Stimulated activated CD4-positive, alpha-beta T cell treated with anti-CD3 and anti-CD28 coated beads, TNF-alpha, amount 100 ng/mL, for 4 hours (primary cell): ENCODE results near the gene TMEM125.

Experiments used
- DNase-seq, 3 experiments: peaks; one replicate each; pipeline ENCODE4 v3.0.0-alpha.2; 2020; ENCODE audit warnings: low read depth in 3 of 3

The TMEM125 gene

GRCh38 chr1:43247256-43247921 is 22.4 kb upstream of the TMEM125 start:
- DNase-seq: no peak

GRCh38 chr1:43250351-43250761 is 19.4 kb upstream of the TMEM125 start:
- no peak for DNase-seq

- DNase-seq: no peak
Observed at GRCh38 chr1:43251024-43251423, 18.8 kb upstream of the TMEM125 start.

- DNase-seq: no peak
Observed at GRCh38 chr1:43252225-43252624, 17.6 kb upstream of the TMEM125 start.

GRCh38 chr1:43253173-43253572 is 16.6 kb upstream of the TMEM125 start:
- DNase-seq: no peak

GRCh38 chr1:43253876-43254275 is 15.9 kb upstream of the TMEM125 start:
- DNase-seq: no peak

- no peak for DNase-seq
Observed at GRCh38 chr1:43255438-43256210, 14.2 kb upstream of the TMEM125 start.

- no peak for DNase-seq
Observed at GRCh38 chr1:43256675-43257570, 12.9 kb upstream of the TMEM125 start.

- no peak for DNase-seq
Observed at GRCh38 chr1:43258370-43258769, 11.4 kb upstream of the TMEM125 start.

GRCh38 chr1:43265431-43265830 is 4.4 kb upstream of the TMEM125 start:
- DNase-seq: no peak

GRCh38 chr1:43266881-43267280 is 2.9 kb upstream of the TMEM125 start:
- no peak for DNase-seq

GRCh38 chr1:43267291-43267805 is 2.4 kb upstream of the TMEM125 start:
- no peak for DNase-seq

- no peak for DNase-seq
Observed at GRCh38 chr1:43267818-43268425, 1.9 kb upstream of the TMEM125 start.

GRCh38 chr1:43270421-43271095 is 775 bp downstream of the TMEM125 start:
- DNase-seq: no peak

- DNase-seq: no peak
Observed at GRCh38 chr1:43271186-43272118, 1.7 kb downstream of the TMEM125 start.

- DNase-seq: no peak
Observed at GRCh38 chr1:43272161-43272560, 2.4 kb downstream of the TMEM125 start.

- DNase-seq: no peak
Observed at GRCh38 chr1:43272576-43273571, 3.1 kb downstream of the TMEM125 start.

- no peak for DNase-seq
Observed at GRCh38 chr1:43273708-43274107, 3.9 kb downstream of the TMEM125 start.
